Right lobe of liver (tissue), 4 donors: Measurements from ENCODE around the gene LHPP.

Source experiments
- CTCF ChIP-seq, 4 donors: fragments of 200-600 bp in 3 of 4; fragments of 450-650 bp in 1 of 4; IDR thresholded peaks; one replicate each; pipeline versions ENCODE4 v1.5.1 to v1.8.0; 2016 to 2022; ENCODE audit warnings: antibody characterized with exemption in 4 of 4, mild to moderate bottlenecking in 2 of 4
- POLR2A ChIP-seq: fragments of 450-650 bp; IDR thresholded peaks from one replicate; pipeline ENCODE4 v1.6.1; 2017; ENCODE audit warnings: antibody characterized with exemption, mild to moderate bottlenecking
- donor health status: DM: no; HTN: no; CAD: no.
- donor health status: DM: no; HTN: no; CAD: no.
- donor health status: DM: no; HTN: yes; CAD: no.

- TF ChIP-seq POLR2A: no peak
- TF ChIP-seq CTCF (IDR thresholded peaks at IDR 0.05): no peak
These were observed 127.3 kb downstream of the LHPP start for GRCh38 chr10:124588736-124589490.
